HS-5 (cell line): ENCODE results near the gene ASAP2.
"Not testable (repeated sequence)": the region's sequence is repeated elsewhere in the genome, so short reads cannot be mapped to it uniquely, and the experiment has no call there.

ENCODE experiments used
- DNase-seq: peaks from one replicate; pipeline ENCODE4 v3.0.0-alpha.2; 2012; ENCODE audit warnings: low read depth

ASAP2 gene

GRCh38 chr2:9380702-9381628 is 174.4 kb downstream of the ASAP2 start:
- peak; percentile 80 for DNase-seq

- no peak for DNase-seq
Measured at GRCh38 chr2:9382604-9383235, 176.1 kb downstream of the ASAP2 start.

- no peak for DNase-seq
Measured at GRCh38 chr2:9384521-9384920, 177.9 kb downstream of the ASAP2 start.

GRCh38 chr2:9385841-9386240 is 179.2 kb downstream of the ASAP2 start:
- no peak for DNase-seq

GRCh38 chr2:9388199-9388681 is 181.6 kb downstream of the ASAP2 start:
- no peak for DNase-seq

- DNase-seq, result no peak
Measured at GRCh38 chr2:9388950-9389911, 182.6 kb downstream of the ASAP2 start.

GRCh38 chr2:9390151-9390850 is 183.7 kb downstream of the ASAP2 start:
- DNase-seq, result no peak

GRCh38 chr2:9390991-9391390 is 184.4 kb downstream of the ASAP2 start:
- no peak for DNase-seq

GRCh38 chr2:9391961-9392720 is 185.5 kb downstream of the ASAP2 start:
- DNase-seq, result no peak

- DNase-seq, result no peak
Measured at GRCh38 chr2:9392898-9393765, 186.5 kb downstream of the ASAP2 start.

GRCh38 chr2:9394816-9395215 is 188.2 kb downstream of the ASAP2 start:
- no peak for DNase-seq

GRCh38 chr2:9397201-9397600 is 190.6 kb downstream of the ASAP2 start:
- no peak for DNase-seq

- DNase-seq, result not testable (repeated sequence)
Measured at GRCh38 chr2:9398251-9398650, 191.6 kb downstream of the ASAP2 start.

- no peak for DNase-seq
Measured at GRCh38 chr2:9398881-9399780, 192.5 kb downstream of the ASAP2 start.

- DNase-seq, result no peak
Measured at GRCh38 chr2:9400268-9401058, 193.9 kb downstream of the ASAP2 start.

GRCh38 chr2:9401059-9401547 is 194.5 kb downstream of the ASAP2 start:
- no peak for DNase-seq

GRCh38 chr2:9401646-9402371 is 195.2 kb downstream of the ASAP2 start:
- DNase-seq, result no peak
